GM23338 (cell line): Measurements from ENCODE around the gene NEK7. TPM values are rescaled to one million over a fixed set of nuclear protein-coding genes. Genes with fewer than 3 reads are reported as not detected.

Source experiments
- ATAC-seq: fragments of 200-7000 bp; cut with Tn5 transposase; 3 replicates; pipeline ENCODE4 v1.9.1; 2020
- DNase-seq: peaks from one replicate; pipeline ENCODE4 v3.0.0-alpha.2; 2015; ENCODE audit warnings: low spot score
- H2AFZ ChIP-seq: fragments of 200-600 bp; sonication (generic); 2 replicates; pipeline ENCODE4 v1.8.0; 2016; ENCODE audit warnings: antibody characterized with exemption, mild to moderate bottlenecking, moderate library complexity
- H3F3A ChIP-seq: fragments of 200-600 bp; sonication (generic); replicated peaks from 2 replicates; pipeline ENCODE4 v1.8.0; 2017; ENCODE audit warnings: antibody characterized with exemption, mixed run types, low read depth
- H3K27ac ChIP-seq: fragments of 200-600 bp; sonication (generic); 2 replicates; pipeline ENCODE4 v1.6.1; 2016; ENCODE audit warnings: low read depth
- H3K27me3 ChIP-seq: fragments of 200-600 bp; sonication (generic); 2 replicates; pipeline ENCODE4 v1.8.0; 2016; ENCODE audit warnings: mild to moderate bottlenecking, mixed run types, moderate library complexity; ENCODE audit not compliant: insufficient read depth
- H3K36me3 ChIP-seq: fragments of 200-600 bp; sonication (generic); 2 replicates; pipeline ENCODE4 v1.8.0; 2016; ENCODE audit warnings: mild to moderate bottlenecking; ENCODE audit not compliant: insufficient read depth
- H3K4me1 ChIP-seq: fragments of 200-600 bp; sonication (generic); 2 replicates; pipeline ENCODE4 v1.8.0; 2016; ENCODE audit warnings: mild to moderate bottlenecking, moderate library complexity; ENCODE audit not compliant: insufficient read depth
- H3K4me2 ChIP-seq: fragments of 200-600 bp; sonication (generic); 2 replicates; pipeline ENCODE4 v1.7.1; 2017; ENCODE audit warnings: mixed run types
- H3K4me3 ChIP-seq: fragments of 200-600 bp; sonication (generic); 2 replicates; pipeline ENCODE4 v1.6.1; 2016; ENCODE audit warnings: mixed run types
- H3K79me2 ChIP-seq: fragments of 200-600 bp; sonication (generic); replicated peaks from 2 replicates; pipeline ENCODE4 v1.8.0; 2017; ENCODE audit warnings: mild to moderate bottlenecking; ENCODE audit not compliant: insufficient read depth
- H3K9me2 ChIP-seq: fragments of 200-600 bp; sonication (generic); 2 replicates; pipeline ENCODE4 v1.8.0; 2017; ENCODE audit not compliant: insufficient read depth
- H4K20me1 ChIP-seq: fragments of 200-600 bp; sonication (generic); replicated peaks from 2 replicates; pipeline ENCODE4 v1.8.0; 2017; ENCODE audit warnings: mild to moderate bottlenecking; ENCODE audit not compliant: insufficient read depth
- H3K27ac Mint-ChIP-seq: 2 replicates; pipeline ENCODE4 v1.8.0; 2020; ENCODE audit warnings: inconsistent platforms, mild to moderate bottlenecking, moderate library complexity, mixed read lengths
- H3K27me3 Mint-ChIP-seq: 3 replicates; pipeline ENCODE4 v1.8.0; 2022; ENCODE audit warnings: low read depth, mild to moderate bottlenecking, moderate library complexity, mixed read lengths, inconsistent platforms; ENCODE audit not compliant: insufficient read depth, poor library complexity
- H3K36me3 Mint-ChIP-seq: 3 replicates; pipeline ENCODE4 v1.8.0; 2021; ENCODE audit warnings: low read depth, mild to moderate bottlenecking, inconsistent platforms, moderate library complexity, mixed read lengths
- H3K4me1 Mint-ChIP-seq: 3 replicates; pipeline ENCODE4 v1.8.0; 2020; ENCODE audit warnings: mild to moderate bottlenecking, inconsistent platforms, mixed read lengths
- H3K4me3 Mint-ChIP-seq: 3 replicates; pipeline ENCODE4 v1.8.0; 2021; ENCODE audit warnings: moderate library complexity, mild to moderate bottlenecking, inconsistent platforms, mixed read lengths
- H3K9me3 Mint-ChIP-seq: 3 replicates; pipeline ENCODE4 v1.8.0; 2020; ENCODE audit warnings: moderate library complexity, mild to moderate bottlenecking, inconsistent platforms, mixed read lengths
- CREB1 ChIP-seq: fragments of 250-450 bp; sonication (Bioruptor Pico); IDR thresholded peaks from 2 replicates; pipeline ENCODE4 v1.5.0; 2020; ENCODE audit warnings: low read depth, mild to moderate bottlenecking, moderate library complexity
- CTCF ChIP-seq, 2 experiments: fragments of 200-600 bp in 1 of 2; sonication (generic) in 1 of 2; conservative IDR thresholded peaks; 2 replicates each; pipeline versions ENCODE4 v1.5.1 to v1.6.1; 2016 to 2017; ENCODE audit warnings: antibody characterized with exemption in 2 of 2, low read depth in 2 of 2, mild to moderate bottlenecking in 2 of 2, moderate library complexity in 1 of 2
- ETS1 ChIP-seq: IDR thresholded peaks from 2 replicates; pipeline ENCODE4 v1.6.1; 2016; ENCODE audit warnings: antibody characterized with exemption
- EZH2 ChIP-seq: fragments of 200-600 bp; sonication (generic); IDR thresholded peaks from one replicate; pipeline ENCODE4 v1.8.0; 2017; ENCODE audit warnings: antibody characterized with exemption, mild to moderate bottlenecking, low read depth; ENCODE audit not compliant: unreplicated experiment
- JUNB ChIP-seq: IDR thresholded peaks from one replicate; pipeline ENCODE4 v1.6.1; 2016; ENCODE audit warnings: antibody characterized with exemption; ENCODE audit not compliant: unreplicated experiment
- NANOG ChIP-seq: IDR thresholded peaks from 2 replicates; pipeline ENCODE4 v1.6.1; 2016; ENCODE audit warnings: antibody characterized with exemption, borderline replicate concordance
- POLR2AphosphoS5 ChIP-seq: IDR thresholded peaks from 2 replicates; pipeline ENCODE4 v1.6.1; 2016; ENCODE audit warnings: antibody characterized with exemption, low read depth
- REST ChIP-seq: IDR thresholded peaks from one replicate; pipeline ENCODE4 v1.6.1; 2018; ENCODE audit warnings: antibody characterized with exemption; ENCODE audit not compliant: unreplicated experiment
- STAT1 ChIP-seq: IDR thresholded peaks from one replicate; pipeline ENCODE4 v1.6.1; 2016; ENCODE audit warnings: antibody characterized with exemption; ENCODE audit not compliant: unreplicated experiment
- ZNF114 ChIP-seq: fragments of 250-450 bp; sonication (Bioruptor Pico); IDR thresholded peaks from 2 replicates; pipeline ENCODE4 v1.5.0; 2020; ENCODE audit warnings: mild to moderate bottlenecking, moderate library complexity
- ZNF331 ChIP-seq: fragments of 250-450 bp; sonication (Bioruptor Pico); IDR thresholded peaks from 2 replicates; pipeline ENCODE4 v1.5.0; 2020; ENCODE audit warnings: low read depth, mild to moderate bottlenecking, moderate library complexity
- polyA plus RNA-seq: library from polyadenylated mRNA; unstranded; fragments of >200 nt; fragmentation: Nextera tagmentation; extraction: Ambion mirVana; gene quantifications from 2 replicates; pipeline ENCODE4 v1.2.1, GENCODE V29; 2016
- total RNA-seq: library from RNA; depleted of rRNA; stranded (reverse); fragments of >200 nt; shearing (Covaris generic); gene quantifications from 2 replicates; pipeline ENCODE4 v1.2.3, GENCODE V29; 2014

NEK7 gene
- total and polyA plus RNA-seq, 2 experiments from 2014 or later = 4.8 to 15.3 TPM

GRCh38 chr1:198179556-198179981 is 22.8 kb downstream of the NEK7 start (continued):
- TF ChIP-seq ZNF331 (CRISPR knock-in tag) (no peak), CTCF (conservative IDR thresholded peaks at IDR 0.05; ENCODE audit: low read depth in 2 of 2) (no peak), REST (no peak), JUNB (no peak), NANOG (no peak), STAT1 (no peak)

- H3F3A ChIP-seq = no peaks in the 10 kb centered on the region
- no peaks in the 10 kb centered on the region for H3K9me3 Mint-ChIP-seq
- no peaks in the 10 kb centered on the region for H3K27me3 ChIP-seq
- ATAC-seq (no peak), DNase-seq (no peak)
- no peak overlapping the region for H3K27ac Mint-ChIP-seq
- H3K36me3 Mint-ChIP-seq = no peaks in the 10 kb centered on the region
- H3K4me3 Mint-ChIP-seq = no peak overlapping the region
- H2AFZ ChIP-seq = no peak overlapping the region
- H3K27ac ChIP-seq = no peak overlapping the region
- no peaks in the 10 kb centered on the region for H3K36me3 ChIP-seq
- peaks cover 12% of the 10 kb centered on the region for H3K4me1 ChIP-seq
- H3K9me2 ChIP-seq = no peaks in the 10 kb centered on the region
- H3K27me3 Mint-ChIP-seq = no peaks in the 10 kb centered on the region
- H4K20me1 ChIP-seq = no peaks in the 10 kb centered on the region
- no peak overlapping the region for H3K4me3 ChIP-seq
- H3K79me2 ChIP-seq = peaks cover 94% of the 10 kb centered on the region
- H3K4me2 ChIP-seq = no peak overlapping the region
- peaks cover 17% of the 10 kb centered on the region for H3K4me1 Mint-ChIP-seq
- TF ChIP-seq EZH2 = no peak
- TF ChIP-seq ETS1 = no peak
- TF ChIP-seq JUNB = no peak
- TF ChIP-seq POLR2AphosphoS5 = no peak
- no peak for TF ChIP-seq CREB1 (CRISPR knock-in tag)
- TF ChIP-seq NANOG = no peak
- TF ChIP-seq CTCF (conservative IDR thresholded peaks at IDR 0.05; ENCODE audit: low read depth in 2 of 2) = no peak
- TF ChIP-seq ZNF114 = no peak
- no peak for TF ChIP-seq STAT1
Observed at GRCh38 chr1:198183605-198184004, 26.8 kb downstream of the NEK7 start.
